ENCODE data around the gene ATP6V1F.

The ATP6V1F gene

GRCh38 chr7:128869138-128869943, 6.7 kb downstream of the ATP6V1F start:
- Histone ChIP-seq H3K4me1 (ENCODE audit: control insufficient read depth in 1 of 2, insufficient read depth in 2 of 2, low read length in 2 of 2) (peaks cover 23% of the 10 kb centered on the region in 2 donors), H3K9me3 (ENCODE audit: control insufficient read depth in 1 of 2, low read length in 2 of 2) (no peaks in the 10 kb centered on the region), H3K9ac (ENCODE audit: low read depth in 1 of 2, low read length in 2 of 2) (peak overlapping the region in 1 of 2 donors; percentile 38), H3K4me3 (ENCODE audit: low read depth in 1 of 2, low read length in 2 of 2) (peak overlapping the region; percentile 62 to 74), H3K27me3 (ENCODE audit: control insufficient read depth in 1 of 2, insufficient read depth in 2 of 2, low read length in 2 of 2) (no peaks in the 10 kb centered on the region), H3K27ac (ENCODE audit: low read depth, low read length) (no peak overlapping the region), H3K36me3 (ENCODE audit: control insufficient read depth in 1 of 2, insufficient read depth in 2 of 2, low read length in 2 of 2) (peaks cover 5 to 20% of the 10 kb centered on the region in 2 donors)

DNA sequence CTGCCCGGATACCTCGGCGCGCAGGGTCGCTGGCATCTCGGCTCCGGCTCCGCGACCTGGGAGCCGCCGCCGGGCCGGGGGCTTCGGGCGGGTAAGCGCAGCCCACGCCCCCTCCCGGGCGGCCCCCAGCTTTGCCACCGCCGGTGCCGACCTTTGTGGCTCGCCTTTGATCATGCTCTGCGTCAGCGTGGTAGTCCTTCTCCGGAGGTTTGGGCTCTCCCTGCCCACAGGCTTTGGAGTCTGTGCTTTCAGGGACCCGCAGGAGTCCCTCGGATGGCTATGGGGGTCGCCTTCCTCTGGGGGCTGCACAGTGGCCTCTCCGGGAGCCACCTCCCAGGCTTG, 7.3 kb downstream of the ATP6V1F start:
- H3K27ac ChIP-seq (ENCODE audit: low read depth, low read length), result no peak overlapping the region
- peaks cover 25 to 28% of the 10 kb centered on the region in 2 donors for H3K4me1 ChIP-seq (ENCODE audit: control insufficient read depth in 1 of 2, insufficient read depth in 2 of 2, low read length in 2 of 2)
- H3K27me3 ChIP-seq (ENCODE audit: control insufficient read depth in 1 of 2, insufficient read depth in 2 of 2, low read length in 2 of 2), result no peaks in the 10 kb centered on the region
- H3K9me3 ChIP-seq (ENCODE audit: control insufficient read depth in 1 of 2, low read length in 2 of 2), result no peaks in the 10 kb centered on the region
- H3K36me3 ChIP-seq (ENCODE audit: control insufficient read depth in 1 of 2, insufficient read depth in 2 of 2, low read length in 2 of 2), result peaks cover 4 to 18% of the 10 kb centered on the region in 2 donors
- peak overlapping the region in 1 of 2 donors; percentile 38 for H3K9ac ChIP-seq (ENCODE audit: low read depth in 1 of 2, low read length in 2 of 2)
- H3K4me3 ChIP-seq (ENCODE audit: low read depth in 1 of 2, low read length in 2 of 2), result peak overlapping the region; percentile 62 to 74

- H3K4me3 ChIP-seq (ENCODE audit: low read depth in 1 of 2, low read length in 2 of 2), result no peak overlapping the region
- H3K27me3 ChIP-seq (ENCODE audit: control insufficient read depth in 1 of 2, insufficient read depth in 2 of 2, low read length in 2 of 2), result no peaks in the 10 kb centered on the region
- H3K9ac ChIP-seq (ENCODE audit: low read depth in 1 of 2, low read length in 2 of 2), result no peak overlapping the region
- H3K9me3 ChIP-seq (ENCODE audit: control insufficient read depth in 1 of 2, low read length in 2 of 2), result no peaks in the 10 kb centered on the region
- H3K4me1 ChIP-seq (ENCODE audit: control insufficient read depth in 1 of 2, insufficient read depth in 2 of 2, low read length in 2 of 2), result peaks cover 32 to 36% of the 10 kb centered on the region in 2 donors
- peaks cover 0 to 7% of the 10 kb centered on the region in 2 donors for H3K36me3 ChIP-seq (ENCODE audit: control insufficient read depth in 1 of 2, insufficient read depth in 2 of 2, low read length in 2 of 2)
- H3K27ac ChIP-seq (ENCODE audit: low read depth, low read length), result no peak overlapping the region
Observed at GRCh38 chr7:128871050-128871449, 8.4 kb downstream of the ATP6V1F start.

GRCh38 chr7:128872394-128872824, 9.8 kb downstream of the ATP6V1F start:
- Histone ChIP-seq H3K4me3 (ENCODE audit: low read depth in 1 of 2, low read length in 2 of 2) (no peak overlapping the region), H3K9me3 (ENCODE audit: control insufficient read depth in 1 of 2, low read length in 2 of 2) (no peaks in the 10 kb centered on the region), H3K27me3 (ENCODE audit: control insufficient read depth in 1 of 2, insufficient read depth in 2 of 2, low read length in 2 of 2) (no peaks in the 10 kb centered on the region), H3K4me1 (ENCODE audit: control insufficient read depth in 1 of 2, insufficient read depth in 2 of 2, low read length in 2 of 2) (peaks cover 44 to 47% of the 10 kb centered on the region in 2 donors), H3K36me3 (ENCODE audit: control insufficient read depth in 1 of 2, insufficient read depth in 2 of 2, low read length in 2 of 2) (no peaks in the 10 kb centered on the region), H3K27ac (ENCODE audit: low read depth, low read length) (no peak overlapping the region), H3K9ac (ENCODE audit: low read depth in 1 of 2, low read length in 2 of 2) (no peak overlapping the region)

DNA sequence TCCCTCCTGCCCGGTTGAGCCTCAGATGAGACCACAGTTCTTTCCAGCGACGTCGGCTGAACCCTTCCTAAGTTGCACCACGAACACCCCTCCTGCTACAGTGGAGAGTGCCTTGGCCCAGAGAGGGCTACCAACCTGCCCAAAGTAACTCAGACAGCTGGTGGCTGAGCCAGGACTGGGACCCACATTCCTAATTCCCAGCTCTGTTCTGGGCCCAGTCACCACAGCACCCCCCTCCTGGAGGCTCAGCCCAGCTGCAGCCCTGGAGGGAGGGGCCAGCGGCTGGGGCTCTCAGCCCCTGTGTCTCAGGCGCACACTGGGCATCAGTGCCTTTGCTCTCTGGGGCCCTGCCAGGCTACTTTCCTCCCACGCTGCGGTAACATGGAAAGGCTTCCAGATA, 10.6 kb downstream of the ATP6V1F start:
- Histone ChIP-seq H3K9ac (ENCODE audit: low read depth in 1 of 2, low read length in 2 of 2) (no peak overlapping the region), H3K36me3 (ENCODE audit: control insufficient read depth in 1 of 2, insufficient read depth in 2 of 2, low read length in 2 of 2) (no peaks in the 10 kb centered on the region), H3K9me3 (ENCODE audit: control insufficient read depth in 1 of 2, low read length in 2 of 2) (no peaks in the 10 kb centered on the region), H3K27ac (ENCODE audit: low read depth, low read length) (no peak overlapping the region), H3K4me1 (ENCODE audit: control insufficient read depth in 1 of 2, insufficient read depth in 2 of 2, low read length in 2 of 2) (peaks cover 40 to 41% of the 10 kb centered on the region in 2 donors), H3K27me3 (ENCODE audit: control insufficient read depth in 1 of 2, insufficient read depth in 2 of 2, low read length in 2 of 2) (no peaks in the 10 kb centered on the region), H3K4me3 (ENCODE audit: low read depth in 1 of 2, low read length in 2 of 2) (peak overlapping the region in 1 of 2 donors; percentile 16)

DNA sequence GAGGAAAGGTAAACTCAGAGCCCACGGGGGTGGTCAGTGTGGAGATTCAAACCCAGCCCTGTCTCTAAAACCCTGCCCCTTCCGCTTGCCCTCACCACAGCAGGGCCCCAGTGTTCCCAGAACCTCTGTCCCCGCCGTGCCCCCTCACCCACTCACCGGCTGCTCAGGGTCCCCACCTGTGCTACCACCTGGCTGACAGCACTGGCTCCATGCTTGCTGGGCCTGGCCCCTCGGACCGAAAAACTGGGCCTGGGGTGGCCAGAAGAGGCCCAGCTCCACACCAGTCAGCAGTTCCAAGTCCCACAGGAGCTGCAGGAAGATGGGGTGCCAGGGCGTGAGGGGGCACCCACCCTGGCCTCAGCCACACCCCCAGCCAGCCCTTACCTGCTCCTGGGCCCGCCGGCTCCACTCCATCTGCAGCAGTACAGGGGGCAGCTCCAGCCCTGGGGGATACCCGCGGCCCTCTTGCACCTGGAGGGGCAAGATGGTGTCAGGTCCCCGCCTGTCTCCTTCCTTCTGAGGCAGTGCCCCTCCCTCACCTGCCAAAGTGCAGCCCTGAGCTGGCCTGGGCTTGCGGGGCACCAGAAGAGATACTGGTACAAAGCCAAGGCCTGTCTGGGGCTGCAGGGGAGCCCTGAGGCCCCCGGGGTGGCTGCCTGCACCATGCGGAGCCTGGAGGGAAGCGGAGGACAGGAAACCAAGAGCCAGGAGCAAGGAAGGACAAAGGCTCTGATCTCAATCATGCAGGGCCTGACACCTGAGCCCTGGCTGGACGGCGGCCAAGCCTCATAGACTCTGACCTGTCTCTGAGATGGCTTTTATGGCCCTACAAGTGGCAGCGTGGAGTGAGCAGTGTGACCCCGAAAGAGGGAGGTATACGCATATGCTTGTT, 11.7 kb downstream of the ATP6V1F start:
- Histone ChIP-seq H3K36me3 (ENCODE audit: control insufficient read depth in 1 of 2, insufficient read depth in 2 of 2, low read length in 2 of 2) (no peaks in the 10 kb centered on the region), H3K27ac (ENCODE audit: low read depth, low read length) (no peak overlapping the region), H3K9me3 (ENCODE audit: control insufficient read depth in 1 of 2, low read length in 2 of 2) (no peaks in the 10 kb centered on the region), H3K27me3 (ENCODE audit: control insufficient read depth in 1 of 2, insufficient read depth in 2 of 2, low read length in 2 of 2) (no peaks in the 10 kb centered on the region), H3K4me1 (ENCODE audit: control insufficient read depth in 1 of 2, insufficient read depth in 2 of 2, low read length in 2 of 2) (peaks cover 31 to 33% of the 10 kb centered on the region in 2 donors), H3K4me3 (ENCODE audit: low read depth in 1 of 2, low read length in 2 of 2) (peak overlapping the region; percentile 35 to 55), H3K9ac (ENCODE audit: low read depth in 1 of 2, low read length in 2 of 2) (peak overlapping the region in 1 of 2 donors; percentile 60)

DNA sequence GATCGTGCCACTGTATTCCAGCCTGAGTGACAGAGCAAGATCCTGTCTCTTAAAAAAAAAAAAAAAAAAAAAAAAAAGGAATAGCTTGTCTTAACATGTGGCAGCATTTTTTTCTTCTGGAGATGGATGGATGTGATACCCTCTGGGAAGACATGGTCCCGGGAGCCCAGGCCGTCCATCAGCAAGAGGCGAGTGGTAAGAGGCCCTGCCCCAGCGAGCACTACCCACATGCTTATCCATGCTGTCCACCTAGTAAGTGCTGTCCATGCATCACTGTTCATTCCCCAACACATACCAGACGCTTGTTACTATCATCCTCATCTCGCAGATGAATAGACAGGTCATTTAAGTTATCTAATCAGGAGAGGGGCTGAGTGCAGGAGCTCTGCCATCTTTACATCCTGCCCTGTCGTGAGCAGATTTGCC, 12.9 kb downstream of the ATP6V1F start:
- no peak overlapping the region for H3K27ac ChIP-seq (ENCODE audit: low read depth, low read length)
- no peaks in the 10 kb centered on the region for H3K36me3 ChIP-seq (ENCODE audit: control insufficient read depth in 1 of 2, insufficient read depth in 2 of 2, low read length in 2 of 2)
- H3K9ac ChIP-seq (ENCODE audit: low read depth in 1 of 2, low read length in 2 of 2), result no peak overlapping the region
- H3K27me3 ChIP-seq (ENCODE audit: control insufficient read depth in 1 of 2, insufficient read depth in 2 of 2, low read length in 2 of 2), result no peaks in the 10 kb centered on the region
- H3K9me3 ChIP-seq (ENCODE audit: control insufficient read depth in 1 of 2, low read length in 2 of 2), result no peaks in the 10 kb centered on the region
- H3K4me1 ChIP-seq (ENCODE audit: control insufficient read depth in 1 of 2, insufficient read depth in 2 of 2, low read length in 2 of 2), result peaks cover 27 to 31% of the 10 kb centered on the region in 2 donors
- no peak overlapping the region for H3K4me3 ChIP-seq (ENCODE audit: low read depth in 1 of 2, low read length in 2 of 2)

GRCh38 chr7:128876127-128876526, 13.5 kb downstream of the ATP6V1F start:
- Histone ChIP-seq H3K27ac (ENCODE audit: low read depth, low read length) (no peak overlapping the region), H3K36me3 (ENCODE audit: control insufficient read depth in 1 of 2, insufficient read depth in 2 of 2, low read length in 2 of 2) (no peaks in the 10 kb centered on the region), H3K27me3 (ENCODE audit: control insufficient read depth in 1 of 2, insufficient read depth in 2 of 2, low read length in 2 of 2) (no peaks in the 10 kb centered on the region), H3K4me1 (ENCODE audit: control insufficient read depth in 1 of 2, insufficient read depth in 2 of 2, low read length in 2 of 2) (peaks cover 27 to 31% of the 10 kb centered on the region in 2 donors), H3K4me3 (ENCODE audit: low read depth in 1 of 2, low read length in 2 of 2) (no peak overlapping the region), H3K9me3 (ENCODE audit: control insufficient read depth in 1 of 2, low read length in 2 of 2) (no peaks in the 10 kb centered on the region), H3K9ac (ENCODE audit: low read depth in 1 of 2, low read length in 2 of 2) (no peak overlapping the region)

DNA sequence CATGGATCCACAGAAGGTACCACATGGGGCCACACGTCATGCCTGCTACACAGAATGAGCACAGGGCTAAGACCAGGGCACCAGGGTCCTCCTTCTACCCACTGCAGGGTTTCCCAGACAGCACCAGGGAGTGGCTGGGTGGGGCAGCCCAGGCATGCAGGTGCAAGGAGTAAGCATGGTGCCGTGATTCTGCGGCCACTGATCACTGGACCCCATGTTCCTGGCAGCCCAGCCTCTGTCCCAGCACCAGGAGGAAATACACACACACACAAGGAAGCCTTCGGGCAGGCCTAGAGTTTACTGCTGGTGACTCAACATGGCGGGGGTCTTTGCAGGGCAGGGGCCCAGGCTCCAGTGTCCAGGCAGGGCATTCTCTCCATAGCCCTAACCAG, 13.9 kb downstream of the ATP6V1F start:
- Histone ChIP-seq H3K9ac (ENCODE audit: low read depth in 1 of 2, low read length in 2 of 2) (no peak overlapping the region), H3K4me1 (ENCODE audit: control insufficient read depth in 1 of 2, insufficient read depth in 2 of 2, low read length in 2 of 2) (peaks cover 27 to 31% of the 10 kb centered on the region in 2 donors), H3K9me3 (ENCODE audit: control insufficient read depth in 1 of 2, low read length in 2 of 2) (no peaks in the 10 kb centered on the region), H3K27me3 (ENCODE audit: control insufficient read depth in 1 of 2, insufficient read depth in 2 of 2, low read length in 2 of 2) (no peaks in the 10 kb centered on the region), H3K4me3 (ENCODE audit: low read depth in 1 of 2, low read length in 2 of 2) (no peak overlapping the region), H3K36me3 (ENCODE audit: control insufficient read depth in 1 of 2, insufficient read depth in 2 of 2, low read length in 2 of 2) (no peaks in the 10 kb centered on the region), H3K27ac (ENCODE audit: low read depth, low read length) (no peak overlapping the region)

Measured in duodenal mucosa (tissue), 2 donors.